Measurements from ENCODE around the gene SGPP1.
A peak's percentile ranks its signal among the peaks of the same experiment; 100 is the strongest.
"Not testable (repeated sequence)": the region's sequence is repeated elsewhere in the genome, so short reads cannot be mapped to it uniquely, and the experiment has no call there.

SGPP1 gene

GRCh38 chr14:63727736-63728728, at the start of gene SGPP1:
Gene SGPP1, minus strand, starts transcription at chr14:63728065. Its CDS starts 121 bp downstream, at chr14:63727944.
- H3K4me3 ChIP-seq (ENCODE audit: low read depth, low read length) = peak within 1 kb of the TSS; percentile 85

GRCh38 chr14:63777024-63777423, 49.2 kb upstream of the SGPP1 start:
- H3K4me3 ChIP-seq (ENCODE audit: low read depth, low read length) = no peak overlapping the region

- H3K4me3 ChIP-seq (ENCODE audit: low read depth, low read length) = no peak overlapping the region
Observed at GRCh38 chr14:63773504-63773903, 45.6 kb upstream of the SGPP1 start.

- no peak overlapping the region for H3K4me3 ChIP-seq (ENCODE audit: low read depth, low read length)
Observed at GRCh38 chr14:63770187-63770807, 42.4 kb upstream of the SGPP1 start.

GRCh38 chr14:63766611-63767010, 38.7 kb upstream of the SGPP1 start:
- no peak overlapping the region for H3K4me3 ChIP-seq (ENCODE audit: low read depth, low read length)

- no peak overlapping the region for H3K4me3 ChIP-seq (ENCODE audit: low read depth, low read length)
Observed at GRCh38 chr14:63764620-63765139, 36.8 kb upstream of the SGPP1 start.

GRCh38 chr14:63764103-63764502, 36.2 kb upstream of the SGPP1 start:
- no peak overlapping the region for H3K4me3 ChIP-seq (ENCODE audit: low read depth, low read length)

- no peak overlapping the region for H3K4me3 ChIP-seq (ENCODE audit: low read depth, low read length)
Observed at GRCh38 chr14:63761351-63762117, 33.7 kb upstream of the SGPP1 start.

GRCh38 chr14:63760014-63760413, 32.1 kb upstream of the SGPP1 start:
- no peak overlapping the region for H3K4me3 ChIP-seq (ENCODE audit: low read depth, low read length)

GRCh38 chr14:63759456-63759855, 31.6 kb upstream of the SGPP1 start:
- no peak overlapping the region for H3K4me3 ChIP-seq (ENCODE audit: low read depth, low read length)

- no peak overlapping the region for H3K4me3 ChIP-seq (ENCODE audit: low read depth, low read length)
Observed at GRCh38 chr14:63757211-63757610, 29.3 kb upstream of the SGPP1 start.

- H3K4me3 ChIP-seq (ENCODE audit: low read depth, low read length) = no peak overlapping the region
Observed at GRCh38 chr14:63752449-63753169, 24.7 kb upstream of the SGPP1 start.

GRCh38 chr14:63751076-63751475, 23.2 kb upstream of the SGPP1 start:
- not testable (repeated sequence) for H3K4me3 ChIP-seq (ENCODE audit: low read depth, low read length)

- no peak overlapping the region for H3K4me3 ChIP-seq (ENCODE audit: low read depth, low read length)
Observed at GRCh38 chr14:63747846-63748245, 20.0 kb upstream of the SGPP1 start.

GRCh38 chr14:63745858-63746425, 18.1 kb upstream of the SGPP1 start:
- H3K4me3 ChIP-seq (ENCODE audit: low read depth, low read length) = no peak overlapping the region

- no peak overlapping the region for H3K4me3 ChIP-seq (ENCODE audit: low read depth, low read length)
Observed at GRCh38 chr14:63745272-63745671, 17.4 kb upstream of the SGPP1 start.

- no peak overlapping the region for H3K4me3 ChIP-seq (ENCODE audit: low read depth, low read length)
Observed at GRCh38 chr14:63737582-63738006, 9.7 kb upstream of the SGPP1 start.

GRCh38 chr14:63735720-63736119, 7.9 kb upstream of the SGPP1 start:
- H3K4me3 ChIP-seq (ENCODE audit: low read depth, low read length) = no peak overlapping the region

- H3K4me3 ChIP-seq (ENCODE audit: low read depth, low read length) = no peak overlapping the region
Observed at GRCh38 chr14:63730659-63731058, 2.8 kb upstream of the SGPP1 start.

GRCh38 chr14:63727231-63727735, 582 bp downstream of the SGPP1 start:
- H3K4me3 ChIP-seq (ENCODE audit: low read depth, low read length) = peak overlapping the region; percentile 85
